ENCODE results near the gene YLPM1.

Gene YLPM1

GRCh38 chr14:74859757-74860552 lies 96.8 kb downstream of the YLPM1 start:
- peaks cover under 1% of the 10 kb centered on the region for H3K27me3 Mint-ChIP-seq (ENCODE audit: low read depth, poor library complexity)
- TF ChIP-seq CTCF (IDR thresholded peaks at IDR 0.05) = no peak
- no peaks in the 10 kb centered on the region for H3K4me1 Mint-ChIP-seq
- no peak for DNase-seq
- H3K4me3 Mint-ChIP-seq = no peak overlapping the region
- no peaks in the 10 kb centered on the region for H3K9me3 Mint-ChIP-seq
- H3K36me3 Mint-ChIP-seq (ENCODE audit: low read depth) = no peaks in the 10 kb centered on the region
- H3K27ac Mint-ChIP-seq = no peak overlapping the region

GRCh38 chr14:74860899-74861733 lies 98.0 kb downstream of the YLPM1 start:
- peak; percentile 96 for DNase-seq
- H3K27ac Mint-ChIP-seq = no peak overlapping the region
- H3K4me1 Mint-ChIP-seq = no peaks in the 10 kb centered on the region
- H3K27me3 Mint-ChIP-seq (ENCODE audit: low read depth, poor library complexity) = peaks cover 2% of the 10 kb centered on the region
- H3K36me3 Mint-ChIP-seq (ENCODE audit: low read depth) = no peaks in the 10 kb centered on the region
- peak; percentile 87 for TF ChIP-seq CTCF (IDR thresholded peaks at IDR 0.05)
- no peak overlapping the region for H3K4me3 Mint-ChIP-seq
- H3K9me3 Mint-ChIP-seq = no peaks in the 10 kb centered on the region

GRCh38 chr14:74861734-74862090 lies 98.6 kb downstream of the YLPM1 start:
- Mint-ChIP-seq H3K36me3 (ENCODE audit: low read depth) (no peaks in the 10 kb centered on the region), H3K27me3 (ENCODE audit: low read depth, poor library complexity) (peaks cover 2% of the 10 kb centered on the region), H3K4me1 (no peaks in the 10 kb centered on the region), H3K4me3 (no peak overlapping the region), H3K27ac (no peak overlapping the region), H3K9me3 (no peaks in the 10 kb centered on the region)
- TF ChIP-seq CTCF (IDR thresholded peaks at IDR 0.05) = no peak
- no peak for DNase-seq

- no peaks in the 10 kb centered on the region for H3K36me3 Mint-ChIP-seq (ENCODE audit: low read depth)
- no peak for DNase-seq
- H3K9me3 Mint-ChIP-seq = no peaks in the 10 kb centered on the region
- no peak overlapping the region for H3K4me3 Mint-ChIP-seq
- H3K27ac Mint-ChIP-seq = no peak overlapping the region
- peaks cover 8% of the 10 kb centered on the region for H3K27me3 Mint-ChIP-seq (ENCODE audit: low read depth, poor library complexity)
- no peak for TF ChIP-seq CTCF (IDR thresholded peaks at IDR 0.05)
- no peaks in the 10 kb centered on the region for H3K4me1 Mint-ChIP-seq
Measured at GRCh38 chr14:74863274-74863673, 100.2 kb downstream of the YLPM1 start.

GRCh38 chr14:74864198-74864597 lies 101.1 kb downstream of the YLPM1 start:
- Mint-ChIP-seq H3K4me3 (no peak overlapping the region), H3K27ac (no peak overlapping the region), H3K27me3 (ENCODE audit: low read depth, poor library complexity) (peaks cover 13% of the 10 kb centered on the region), H3K36me3 (ENCODE audit: low read depth) (no peaks in the 10 kb centered on the region), H3K4me1 (no peaks in the 10 kb centered on the region), H3K9me3 (no peaks in the 10 kb centered on the region)
- DNase-seq = no peak
- TF ChIP-seq CTCF (IDR thresholded peaks at IDR 0.05) = no peak
